ENCODE results near the gene SLC17A8. TPM values are rescaled to one million over a fixed set of nuclear protein-coding genes. Genes with fewer than 3 reads are reported as not detected.

The SLC17A8 gene
- total and polyA plus RNA-seq, 2 donors (not counting 1 experiment from before 2014, with no cell fraction given): not detected

DNA sequence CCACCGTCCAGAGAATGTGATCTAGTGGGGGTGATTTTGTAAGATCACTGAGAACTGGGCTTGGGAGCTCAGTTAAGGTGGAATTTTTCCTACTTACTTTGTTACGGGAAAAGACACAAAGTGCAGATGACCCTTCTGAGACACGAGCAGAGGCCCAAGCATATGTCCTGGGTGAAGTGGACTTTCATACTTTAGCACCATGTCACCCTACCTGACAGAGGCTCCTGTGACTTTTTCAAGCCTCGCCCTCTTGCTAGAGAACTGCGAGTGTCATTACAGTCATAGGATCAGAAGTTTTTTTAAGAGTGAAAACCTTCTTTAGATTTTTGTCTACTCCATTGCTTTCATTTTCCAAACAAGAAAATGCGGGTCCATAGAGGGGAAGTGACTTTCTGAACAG lies 56.1 kb downstream of the SLC17A8 start:
- no peak overlapping the region for H3K9ac ChIP-seq (ENCODE audit: insufficient read depth, low read length)
- H3K4me2 ChIP-seq (ENCODE audit: extremely low read depth, insufficient read depth, low read length): no peak overlapping the region
- no peaks in the 10 kb centered on the region for H3K9me3 ChIP-seq (ENCODE audit: control insufficient read depth, insufficient read depth, low read depth, low read length)
- H3K79me2 ChIP-seq (ENCODE audit: control insufficient read depth, insufficient read depth, low read length): no peaks in the 10 kb centered on the region
- H3K4me1 ChIP-seq (ENCODE audit: control insufficient read depth, extremely low read depth, insufficient read depth, low read length): no peaks in the 10 kb centered on the region
- no peaks in the 10 kb centered on the region for H3K36me3 ChIP-seq (ENCODE audit: control insufficient read depth, insufficient read depth, low read length)
- H4K20me1 ChIP-seq (ENCODE audit: control insufficient read depth, extremely low read depth, insufficient read depth, low read length): no peaks in the 10 kb centered on the region
- no peak overlapping the region for H3K4me3 ChIP-seq (replicated peaks in 1 of 4; ENCODE audit: control extremely low read depth in 1 of 4, insufficient read depth in 1 of 4, low read depth in 3 of 4, low read length in 4 of 4)
- H3K27me3 ChIP-seq (ENCODE audit: control insufficient read depth, insufficient read depth, low read length): no peaks in the 10 kb centered on the region
- no peak overlapping the region for H3K27ac ChIP-seq (ENCODE audit: insufficient read depth, low read length)
- TF ChIP-seq EZH2 (IDR thresholded peaks at IDR 0.05; ENCODE audit: low read length, missing control alignments): no peak
- TF ChIP-seq, protein P1, sequence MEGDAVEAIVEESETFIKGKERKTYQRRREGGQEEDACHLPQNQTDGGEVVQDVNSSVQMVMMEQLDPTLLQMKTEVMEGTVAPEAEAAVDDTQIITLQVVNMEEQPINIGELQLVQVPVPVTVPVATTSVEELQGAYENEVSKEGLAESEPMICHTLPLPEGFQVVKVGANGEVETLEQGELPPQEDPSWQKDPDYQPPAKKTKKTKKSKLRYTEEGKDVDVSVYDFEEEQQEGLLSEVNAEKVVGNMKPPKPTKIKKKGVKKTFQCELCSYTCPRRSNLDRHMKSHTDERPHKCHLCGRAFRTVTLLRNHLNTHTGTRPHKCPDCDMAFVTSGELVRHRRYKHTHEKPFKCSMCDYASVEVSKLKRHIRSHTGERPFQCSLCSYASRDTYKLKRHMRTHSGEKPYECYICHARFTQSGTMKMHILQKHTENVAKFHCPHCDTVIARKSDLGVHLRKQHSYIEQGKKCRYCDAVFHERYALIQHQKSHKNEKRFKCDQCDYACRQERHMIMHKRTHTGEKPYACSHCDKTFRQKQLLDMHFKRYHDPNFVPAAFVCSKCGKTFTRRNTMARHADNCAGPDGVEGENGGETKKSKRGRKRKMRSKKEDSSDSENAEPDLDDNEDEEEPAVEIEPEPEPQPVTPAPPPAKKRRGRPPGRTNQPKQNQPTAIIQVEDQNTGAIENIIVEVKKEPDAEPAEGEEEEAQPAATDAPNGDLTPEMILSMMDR (conservative IDR thresholded peaks at IDR 0.05 in 1 of 2, IDR thresholded peaks at IDR 0.05 in 1 of 2; ENCODE audit: low read depth in 1 of 2, low read length in 2 of 2): no peak
- H2AFZ ChIP-seq (ENCODE audit: low read length): no peak overlapping the region
- DNase-seq (ENCODE audit: low read depth in 2 of 2): no peak

- no peak for DNase-seq (ENCODE audit: low read depth in 2 of 2)
- Histone ChIP-seq H3K79me2 (ENCODE audit: control insufficient read depth, insufficient read depth, low read length) (no peaks in the 10 kb centered on the region), H3K4me2 (ENCODE audit: extremely low read depth, insufficient read depth, low read length) (no peak overlapping the region), H2AFZ (ENCODE audit: low read length) (no peak overlapping the region), H3K36me3 (ENCODE audit: control insufficient read depth, insufficient read depth, low read length) (no peaks in the 10 kb centered on the region), H4K20me1 (ENCODE audit: control insufficient read depth, extremely low read depth, insufficient read depth, low read length) (no peaks in the 10 kb centered on the region), H3K9me3 (ENCODE audit: control insufficient read depth, insufficient read depth, low read depth, low read length) (no peaks in the 10 kb centered on the region), H3K27me3 (ENCODE audit: control insufficient read depth, insufficient read depth, low read length) (no peaks in the 10 kb centered on the region), H3K4me3 (replicated peaks in 1 of 4; ENCODE audit: control extremely low read depth in 1 of 4, insufficient read depth in 1 of 4, low read depth in 3 of 4, low read length in 4 of 4) (no peak overlapping the region), H3K27ac (ENCODE audit: insufficient read depth, low read length) (no peak overlapping the region), H3K4me1 (ENCODE audit: control insufficient read depth, extremely low read depth, insufficient read depth, low read length) (no peaks in the 10 kb centered on the region), H3K9ac (ENCODE audit: insufficient read depth, low read length) (no peak overlapping the region)
- TF ChIP-seq, protein P1 (conservative IDR thresholded peaks at IDR 0.05 in 1 of 2, IDR thresholded peaks at IDR 0.05 in 1 of 2; ENCODE audit: low read depth in 1 of 2, low read length in 2 of 2): no peak
- no peak for TF ChIP-seq EZH2 (IDR thresholded peaks at IDR 0.05; ENCODE audit: low read length, missing control alignments)
Measured at GRCh38 chr12:100414739-100415138, 57.9 kb downstream of the SLC17A8 start.

DNA sequence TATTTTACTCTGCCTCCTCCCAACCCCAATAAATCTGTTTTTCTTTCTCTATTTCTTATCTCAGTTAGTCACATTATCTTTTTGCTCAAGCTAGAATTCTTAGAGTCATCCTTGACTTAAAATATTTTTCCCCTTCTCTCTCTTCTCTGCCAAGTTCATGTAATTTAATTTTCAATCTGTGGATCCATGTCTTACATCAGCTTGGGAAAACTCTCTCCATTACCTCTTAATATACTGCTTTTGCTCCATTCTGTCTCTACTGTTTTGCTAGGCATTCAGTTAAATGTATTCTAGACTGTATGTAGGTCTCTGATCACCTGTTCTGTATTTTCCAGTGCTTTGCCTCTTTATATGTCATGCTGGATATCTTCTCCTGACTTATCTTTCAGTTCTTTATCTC lies 65.8 kb downstream of the SLC17A8 start:
- Histone ChIP-seq H2AFZ (ENCODE audit: low read length) (no peak overlapping the region), H4K20me1 (ENCODE audit: control insufficient read depth, extremely low read depth, insufficient read depth, low read length) (no peaks in the 10 kb centered on the region), H3K4me1 (ENCODE audit: control insufficient read depth, extremely low read depth, insufficient read depth, low read length) (no peaks in the 10 kb centered on the region), H3K27ac (ENCODE audit: insufficient read depth, low read length) (no peak overlapping the region), H3K4me3 (replicated peaks in 1 of 4; ENCODE audit: control extremely low read depth in 1 of 4, insufficient read depth in 1 of 4, low read depth in 3 of 4, low read length in 4 of 4) (no peak overlapping the region), H3K4me2 (ENCODE audit: extremely low read depth, insufficient read depth, low read length) (no peak overlapping the region), H3K9ac (ENCODE audit: insufficient read depth, low read length) (no peak overlapping the region), H3K9me3 (ENCODE audit: control insufficient read depth, insufficient read depth, low read depth, low read length) (no peaks in the 10 kb centered on the region), H3K79me2 (ENCODE audit: control insufficient read depth, insufficient read depth, low read length) (no peaks in the 10 kb centered on the region), H3K27me3 (ENCODE audit: control insufficient read depth, insufficient read depth, low read length) (no peaks in the 10 kb centered on the region), H3K36me3 (ENCODE audit: control insufficient read depth, insufficient read depth, low read length) (no peaks in the 10 kb centered on the region)
- DNase-seq (ENCODE audit: low read depth in 2 of 2): no peak
- TF ChIP-seq EZH2 (IDR thresholded peaks at IDR 0.05; ENCODE audit: low read length, missing control alignments): no peak
- TF ChIP-seq, protein P1 (conservative IDR thresholded peaks at IDR 0.05 in 1 of 2, IDR thresholded peaks at IDR 0.05 in 1 of 2; ENCODE audit: low read depth in 1 of 2, low read length in 2 of 2): no peak
